OCI-LY1 (cell line): Measurements from ENCODE around the gene NTRK3.

Experiments
- H2AFZ ChIP-seq: fragments of 200-600 bp; sonication (generic), shearing (Covaris generic); 2 replicates; pipeline ENCODE4 v1.6.0; 2014; ENCODE audit warnings: antibody characterized with exemption, mild to moderate bottlenecking, low read length
- H3F3A ChIP-seq: fragments of 200-600 bp; sonication (generic), shearing (Covaris generic); 2 replicates; pipeline ENCODE4 v1.6.0; 2014; ENCODE audit warnings: mild to moderate bottlenecking, antibody characterized with exemption, low read length, moderate library complexity; ENCODE audit not compliant: insufficient read depth
- H3K27ac ChIP-seq: fragments of 200-600 bp; sonication (generic); 2 replicates; pipeline ENCODE4 v1.5.1; 2014; ENCODE audit warnings: low read length, mixed run types, mild to moderate bottlenecking, low read depth; ENCODE audit not compliant: poor library complexity, severe bottlenecking
- H3K27me3 ChIP-seq: fragments of 200-600 bp; sonication (generic); 2 replicates; pipeline ENCODE4 v1.6.0; 2014; ENCODE audit warnings: antibody characterized with exemption, mild to moderate bottlenecking, low read length, moderate library complexity; ENCODE audit not compliant: insufficient read depth
- H3K36me3 ChIP-seq: fragments of 200-600 bp; sonication (generic); 2 replicates; pipeline ENCODE4 v1.6.1; 2014; ENCODE audit warnings: mild to moderate bottlenecking, antibody characterized with exemption, low read length, moderate library complexity, mixed read lengths; ENCODE audit not compliant: insufficient read depth
- H3K4me1 ChIP-seq: fragments of 200-600 bp; sonication (generic); 2 replicates; pipeline ENCODE4 v1.5.1; 2014; ENCODE audit warnings: mild to moderate bottlenecking, low read length, moderate library complexity; ENCODE audit not compliant: insufficient read depth, severe bottlenecking
- H3K4me2 ChIP-seq: fragments of 200-600 bp; sonication (generic), shearing (Covaris generic); 2 replicates; pipeline ENCODE4 v1.6.1; 2014; ENCODE audit warnings: low read length
- H3K4me3 ChIP-seq: fragments of 200-600 bp; sonication (generic); 2 replicates; pipeline ENCODE4 v1.5.1; 2014; ENCODE audit warnings: low read length, low read depth, mild to moderate bottlenecking, mixed read lengths; ENCODE audit not compliant: poor library complexity, severe bottlenecking
- H3K79me2 ChIP-seq: fragments of 200-600 bp; shearing (Covaris generic); 2 replicates; pipeline ENCODE4 v1.6.1; 2016; ENCODE audit warnings: mixed run types, low read length, mixed read lengths; ENCODE audit not compliant: insufficient read depth
- H3K9ac ChIP-seq: fragments of 200-600 bp; sonication (generic), shearing (Covaris generic); 2 replicates; pipeline ENCODE4 v1.6.1; 2014; ENCODE audit warnings: mild to moderate bottlenecking, low read length, mixed read lengths
- H3K9me2 ChIP-seq: fragments of 200-600 bp; sonication (generic), shearing (Covaris generic); 2 replicates; pipeline ENCODE4 v1.6.1; 2014; ENCODE audit warnings: low read depth, mild to moderate bottlenecking, low read length, mixed read lengths
- H3K9me3 ChIP-seq: fragments of 200-600 bp; shearing (Covaris generic); 2 replicates; pipeline ENCODE4 v1.6.1; 2014; ENCODE audit warnings: low read length, mixed read lengths
- H4K20me1 ChIP-seq: fragments of 200-600 bp; sonication (generic), shearing (Covaris generic); 2 replicates; pipeline ENCODE4 v1.6.0; 2016; ENCODE audit warnings: mild to moderate bottlenecking, low read length; ENCODE audit not compliant: insufficient read depth
- CTCF ChIP-seq: fragments of 200-600 bp; sonication (generic), shearing (Covaris generic); IDR thresholded peaks from 2 replicates; pipeline ENCODE4 v1.5.1; 2017; ENCODE audit warnings: mild to moderate bottlenecking, antibody characterized with exemption, low read length, moderate library complexity, mixed read lengths
- EZH2 ChIP-seq: fragments of 200-600 bp; sonication (generic), shearing (Covaris generic); IDR thresholded peaks from 2 replicates; pipeline ENCODE4 v1.8.0; 2017; ENCODE audit warnings: borderline replicate concordance, mixed run types, mild to moderate bottlenecking, antibody characterized with exemption, low read length, moderate library complexity, mixed read lengths

Gene NTRK3

GRCh38 chr15:88121968-88122530 is 134.5 kb downstream of the NTRK3 start:
- Histone ChIP-seq H3K27ac (no peak overlapping the region), H3K79me2 (no peaks in the 10 kb centered on the region), H2AFZ (no peak overlapping the region), H3K36me3 (no peaks in the 10 kb centered on the region), H4K20me1 (no peaks in the 10 kb centered on the region), H3K4me2 (no peak overlapping the region), H3K4me3 (no peak overlapping the region), H3K9me3 (no peaks in the 10 kb centered on the region), H3K9me2 (no peaks in the 10 kb centered on the region), H3K9ac (no peak overlapping the region), H3K27me3 (no peaks in the 10 kb centered on the region), H3F3A (no peaks in the 10 kb centered on the region), H3K4me1 (no peaks in the 10 kb centered on the region)
- no peak for TF ChIP-seq EZH2
- TF ChIP-seq CTCF = no peak

GRCh38 chr15:88120026-88120425 is 136.5 kb downstream of the NTRK3 start:
- no peaks in the 10 kb centered on the region for H3F3A ChIP-seq

GRCh38 chr15:88118741-88119140 is 137.8 kb downstream of the NTRK3 start:
- H3K9me2 ChIP-seq = no peaks in the 10 kb centered on the region
- H3K4me3 ChIP-seq = no peak overlapping the region
- H3K36me3 ChIP-seq = no peaks in the 10 kb centered on the region
- no peaks in the 10 kb centered on the region for H3K79me2 ChIP-seq
- H3K4me1 ChIP-seq = no peaks in the 10 kb centered on the region
- no peak overlapping the region for H3K9ac ChIP-seq
- no peaks in the 10 kb centered on the region for H4K20me1 ChIP-seq
- no peaks in the 10 kb centered on the region for H3F3A ChIP-seq
- TF ChIP-seq CTCF = no peak
- TF ChIP-seq EZH2 = no peak
- no peaks in the 10 kb centered on the region for H3K27me3 ChIP-seq
- H3K4me2 ChIP-seq = no peak overlapping the region
- no peak overlapping the region for H3K27ac ChIP-seq
- H3K9me3 ChIP-seq = no peaks in the 10 kb centered on the region
- no peak overlapping the region for H2AFZ ChIP-seq

More at GRCh38 chr15:88120026-88120425, 136.5 kb downstream of the NTRK3 start:
- H3K4me1 ChIP-seq = no peaks in the 10 kb centered on the region
- no peak overlapping the region for H3K9ac ChIP-seq
- no peak overlapping the region for H3K27ac ChIP-seq
- no peak overlapping the region for H2AFZ ChIP-seq
- H3K36me3 ChIP-seq = no peaks in the 10 kb centered on the region
- H3K4me3 ChIP-seq = no peak overlapping the region
- no peaks in the 10 kb centered on the region for H3K27me3 ChIP-seq
- H3K9me2 ChIP-seq = no peaks in the 10 kb centered on the region
- no peak for TF ChIP-seq CTCF
- no peak for TF ChIP-seq EZH2
- H4K20me1 ChIP-seq = no peaks in the 10 kb centered on the region
- no peak overlapping the region for H3K4me2 ChIP-seq
- no peaks in the 10 kb centered on the region for H3K9me3 ChIP-seq
- no peaks in the 10 kb centered on the region for H3K79me2 ChIP-seq
